Central memory CD8-positive, alpha-beta T cell (primary cell): ENCODE measurements around the gene FXYD1.

Experiments
- ATAC-seq: fragments of 150-1000 bp; cut with Tn5 transposase; replicated peaks from 2 replicates; pipeline ENCODE4 v1.10.0; 2022; ENCODE audit warnings: mild to moderate bottlenecking, moderate FRiP score, moderate number of reproducible peaks; ENCODE audit not compliant: poor library complexity, severe bottlenecking; ENCODE audit errors: extremely low read depth
- DNase-seq, 2 donors: peaks; one replicate each; pipeline ENCODE4 v3.0.0; 2021; ENCODE audit warnings: low spot score in 2 of 2
- H3K27ac Mint-ChIP-seq: one replicate; pipeline ENCODE4 v1.8.0; 2022; ENCODE audit warnings: low read depth, mild to moderate bottlenecking, moderate library complexity, mixed read lengths
- H3K27me3 Mint-ChIP-seq: one replicate; pipeline ENCODE4 v1.8.0; 2022; ENCODE audit warnings: mixed read lengths
- H3K36me3 Mint-ChIP-seq: one replicate; pipeline ENCODE4 v1.8.0; 2022; ENCODE audit warnings: mild to moderate bottlenecking, moderate library complexity, mixed read lengths; ENCODE audit not compliant: insufficient read depth
- H3K4me1 Mint-ChIP-seq: one replicate; pipeline ENCODE4 v1.8.0; 2022; ENCODE audit warnings: mixed read lengths
- H3K4me3 Mint-ChIP-seq: one replicate; pipeline ENCODE4 v1.8.0; 2022; ENCODE audit warnings: mild to moderate bottlenecking, moderate library complexity, mixed read lengths
- H3K9me3 Mint-ChIP-seq: one replicate; pipeline ENCODE4 v1.8.0; 2022; ENCODE audit warnings: mixed read lengths

The FXYD1 gene

GRCh38 chr19:35138305-35138892 is at the start of gene FXYD1:
FXYD1 (plus strand) TSS chr19:35138824; CDS start chr19:35140080, 1,256 bp downstream.
- Mint-ChIP-seq H3K4me3 (no peak within 1 kb of the TSS), H3K27me3 (no peaks in the 10 kb centered on the region), H3K27ac (no peak within 1 kb of the TSS), H3K9me3 (no peaks in the 10 kb centered on the region), H3K36me3 (peaks cover 3% of the 10 kb centered on the region), H3K4me1 (peaks cover 41% of the 10 kb centered on the region)
- DNase-seq (no peak), ATAC-seq (no peak)

GRCh38 chr19:35089554-35089953 is 49.1 kb upstream of the FXYD1 start:
- no peaks in the 10 kb centered on the region for H3K27me3 Mint-ChIP-seq
- peaks cover 19% of the 10 kb centered on the region for H3K4me1 Mint-ChIP-seq
- H3K36me3 Mint-ChIP-seq = no peaks in the 10 kb centered on the region
- H3K4me3 Mint-ChIP-seq = no peak overlapping the region
- ATAC-seq (no peak), DNase-seq (no peak)
- no peaks in the 10 kb centered on the region for H3K9me3 Mint-ChIP-seq
- no peak overlapping the region for H3K27ac Mint-ChIP-seq

GRCh38 chr19:35090160-35090505 is 48.5 kb upstream of the FXYD1 start:
- no peak for DNase-seq
- H3K36me3 Mint-ChIP-seq = no peaks in the 10 kb centered on the region
- H3K4me3 Mint-ChIP-seq = no peak overlapping the region
- peaks cover 19% of the 10 kb centered on the region for H3K4me1 Mint-ChIP-seq
- H3K9me3 Mint-ChIP-seq = no peaks in the 10 kb centered on the region
- no peak for ATAC-seq
- H3K27ac Mint-ChIP-seq = no peak overlapping the region
- H3K27me3 Mint-ChIP-seq = no peaks in the 10 kb centered on the region

GRCh38 chr19:35090506-35091214 is 48.0 kb upstream of the FXYD1 start:
- H3K4me3 Mint-ChIP-seq = no peak overlapping the region
- ATAC-seq = no peak
- no peaks in the 10 kb centered on the region for H3K9me3 Mint-ChIP-seq
- no peaks in the 10 kb centered on the region for H3K36me3 Mint-ChIP-seq
- no peak overlapping the region for H3K27ac Mint-ChIP-seq
- H3K4me1 Mint-ChIP-seq = peaks cover 15% of the 10 kb centered on the region
- H3K27me3 Mint-ChIP-seq = no peaks in the 10 kb centered on the region
- peak in 1 of 2 donors; percentile 26 for DNase-seq

GRCh38 chr19:35093430-35093829 is 45.2 kb upstream of the FXYD1 start:
- no peak overlapping the region for H3K27ac Mint-ChIP-seq
- no peak for ATAC-seq
- DNase-seq = no peak
- no peak overlapping the region for H3K4me3 Mint-ChIP-seq
- H3K4me1 Mint-ChIP-seq = no peaks in the 10 kb centered on the region
- H3K36me3 Mint-ChIP-seq = no peaks in the 10 kb centered on the region
- no peaks in the 10 kb centered on the region for H3K9me3 Mint-ChIP-seq
- H3K27me3 Mint-ChIP-seq = no peaks in the 10 kb centered on the region

GRCh38 chr19:35093941-35094647 is 44.5 kb upstream of the FXYD1 start:
- H3K4me1 Mint-ChIP-seq = no peaks in the 10 kb centered on the region
- no peak for ATAC-seq
- DNase-seq = no peak
- no peaks in the 10 kb centered on the region for H3K27me3 Mint-ChIP-seq
- no peaks in the 10 kb centered on the region for H3K9me3 Mint-ChIP-seq
- no peak overlapping the region for H3K4me3 Mint-ChIP-seq
- H3K27ac Mint-ChIP-seq = no peak overlapping the region
- H3K36me3 Mint-ChIP-seq = no peaks in the 10 kb centered on the region

GRCh38 chr19:35094656-35095055 is 44.0 kb upstream of the FXYD1 start:
- Mint-ChIP-seq H3K9me3 (no peaks in the 10 kb centered on the region), H3K27me3 (no peaks in the 10 kb centered on the region), H3K27ac (no peak overlapping the region), H3K4me1 (no peaks in the 10 kb centered on the region), H3K36me3 (no peaks in the 10 kb centered on the region), H3K4me3 (no peak overlapping the region)
- ATAC-seq = no peak
- no peak for DNase-seq

GRCh38 chr19:35095667-35096368 is 42.8 kb upstream of the FXYD1 start:
- H3K36me3 Mint-ChIP-seq = no peaks in the 10 kb centered on the region
- ATAC-seq (no peak), DNase-seq (no peak)
- no peak overlapping the region for H3K27ac Mint-ChIP-seq
- H3K27me3 Mint-ChIP-seq = no peaks in the 10 kb centered on the region
- H3K9me3 Mint-ChIP-seq = no peaks in the 10 kb centered on the region
- no peak overlapping the region for H3K4me3 Mint-ChIP-seq
- H3K4me1 Mint-ChIP-seq = no peaks in the 10 kb centered on the region

GRCh38 chr19:35098413-35099049 is 40.1 kb upstream of the FXYD1 start:
- no peak overlapping the region for H3K27ac Mint-ChIP-seq
- ATAC-seq = no peak
- H3K4me3 Mint-ChIP-seq = no peak overlapping the region
- DNase-seq = no peak
- no peaks in the 10 kb centered on the region for H3K4me1 Mint-ChIP-seq
- no peaks in the 10 kb centered on the region for H3K9me3 Mint-ChIP-seq
- H3K27me3 Mint-ChIP-seq = no peaks in the 10 kb centered on the region
- no peaks in the 10 kb centered on the region for H3K36me3 Mint-ChIP-seq

- Mint-ChIP-seq H3K27ac (no peak overlapping the region), H3K4me3 (no peak overlapping the region), H3K36me3 (no peaks in the 10 kb centered on the region), H3K4me1 (no peaks in the 10 kb centered on the region), H3K27me3 (no peaks in the 10 kb centered on the region), H3K9me3 (no peaks in the 10 kb centered on the region)
- ATAC-seq (no peak), DNase-seq (no peak)
These were observed 39.3 kb upstream of the FXYD1 start for GRCh38 chr19:35099155-35099896.

GRCh38 chr19:35099897-35100275 is 38.7 kb upstream of the FXYD1 start:
- DNase-seq (no peak), ATAC-seq (no peak)
- Mint-ChIP-seq H3K36me3 (no peaks in the 10 kb centered on the region), H3K4me3 (no peak overlapping the region), H3K9me3 (no peaks in the 10 kb centered on the region), H3K4me1 (no peaks in the 10 kb centered on the region), H3K27ac (no peak overlapping the region), H3K27me3 (no peaks in the 10 kb centered on the region)
